HepG2 (cell line): ENCODE results near the gene NELFCD. TPM values are rescaled to one million over a fixed set of nuclear protein-coding genes. Genes with fewer than 3 reads are reported as not detected.

ENCODE experiments used
- DPF2 ChIP-seq: sonication (generic); formaldehyde crosslinking; IDR thresholded peaks from 2 replicates; pipeline ENCODE4 v1.4.0; 2020; ENCODE audit warnings: mild to moderate bottlenecking, low read depth, missing genetic modification reagents, borderline replicate concordance
- MYPOP ChIP-seq: sonication (generic); formaldehyde crosslinking; IDR thresholded peaks from 2 replicates; pipeline ENCODE4 v1.8.1; 2023; ENCODE audit warnings: mild to moderate bottlenecking, moderate library complexity, missing genetic modification reagents
- ONECUT2 ChIP-seq: sonication (generic); formaldehyde crosslinking; IDR thresholded peaks from 2 replicates; pipeline ENCODE4 v1.4.0; 2020; ENCODE audit warnings: missing genetic modification reagents
- RXRA ChIP-seq: sonication (generic); formaldehyde crosslinking; IDR thresholded peaks from 2 replicates; pipeline ENCODE4 v1.5.1; 2020; ENCODE audit warnings: missing genetic modification reagents
- SPEN ChIP-seq: sonication (generic); formaldehyde crosslinking; IDR thresholded peaks from 2 replicates; pipeline ENCODE4 v1.5.1; 2020; ENCODE audit warnings: low read depth, mild to moderate bottlenecking, missing genetic modification reagents
- TRAFD1 ChIP-seq: sonication (generic); formaldehyde crosslinking; IDR thresholded peaks from 2 replicates; pipeline ENCODE4 v1.5.1; 2020; ENCODE audit warnings: missing genetic modification reagents, mild to moderate bottlenecking, borderline replicate concordance
- ZNF10 ChIP-seq: sonication (generic); formaldehyde crosslinking; IDR thresholded peaks from 2 replicates; pipeline ENCODE4 v1.4.0; 2020; ENCODE audit warnings: mild to moderate bottlenecking, low read depth, missing genetic modification reagents, borderline replicate concordance
- ZNF281 ChIP-seq: sonication (generic); formaldehyde crosslinking; IDR thresholded peaks from 2 replicates; pipeline ENCODE4 v1.4.0; 2020; ENCODE audit warnings: missing genetic modification reagents, borderline replicate concordance
- ZNF318 ChIP-seq: sonication (generic); formaldehyde crosslinking; IDR thresholded peaks from 2 replicates; pipeline ENCODE4 v1.4.0; 2020; ENCODE audit warnings: mild to moderate bottlenecking, missing genetic modification reagents
- ZNF839 ChIP-seq: sonication (generic); formaldehyde crosslinking; IDR thresholded peaks from 2 replicates; pipeline ENCODE4 v1.4.0; 2020; ENCODE audit warnings: missing genetic modification reagents, mild to moderate bottlenecking, borderline replicate concordance
- polyA plus RNA-seq, 8 experiments: library from polyadenylated mRNA; depleted of rRNA in 3 of 8; stranded (reverse) in 7 of 8; unstranded in 1 of 8; fragments of >200 nt; fragmentation: Illumina TruSeq in 4 of 8; extraction: Trizol in 4 of 8; gene quantifications; 2 replicates each; pipeline versions ENCODE4 v1.2.1 to v1.2.3, GENCODE V29; 2011 to 2016; ENCODE audit warnings: low read depth in 4 of 8, missing spikeins in 1 of 8, mixed read lengths in 1 of 8; ENCODE audit not compliant: insufficient read depth in 1 of 8
- total RNA-seq, 5 experiments: library from RNA; depleted of rRNA; stranded (reverse); fragments of >200 nt; fragmentation: Illumina TruSeq; extraction: Trizol; gene quantifications; 2 replicates each; pipeline ENCODE4 v1.2.3, GENCODE V29; 2016; ENCODE audit warnings: low read depth in 1 of 5
- TF ChIP-seq, protein P1 (sequence below), 2 experiments: fragments of 450-650 bp in 1 of 2; sonication (generic) in 1 of 2; formaldehyde crosslinking; IDR thresholded peaks; 2 replicates each; pipeline versions ENCODE4 v1.5.0 to v1.8.0; 2020 to 2022; ENCODE audit warnings: mild to moderate bottlenecking in 1 of 2, missing genetic modification reagents in 1 of 2

NELFCD gene
- total and polyA plus RNA-seq, 2 of the 13 experiments (the other 11 are each of a cell fraction or from before 2014, with no cell fraction given) = 159 to 203 TPM

- TF ChIP-seq ZNF318 (no peak), ONECUT2 (CRISPR knock-in tag) (no peak), ZNF281 (CRISPR knock-in tag) (no peak), TRAFD1 (no peak), ZNF10 (CRISPR knock-in tag) (no peak), ZNF839 (CRISPR knock-in tag) (no peak), DPF2 (CRISPR knock-in tag) (0 out of 2 replicates have a peak, but pooled peaks have one; percentile 33), MYPOP (peak; percentile 52; the same call in 1 of the 2 replicates), SPEN (CRISPR knock-in tag) (peak; percentile 38), RXRA (CRISPR knock-in tag) (peak; percentile 78)
- TF ChIP-seq, protein P1, sequence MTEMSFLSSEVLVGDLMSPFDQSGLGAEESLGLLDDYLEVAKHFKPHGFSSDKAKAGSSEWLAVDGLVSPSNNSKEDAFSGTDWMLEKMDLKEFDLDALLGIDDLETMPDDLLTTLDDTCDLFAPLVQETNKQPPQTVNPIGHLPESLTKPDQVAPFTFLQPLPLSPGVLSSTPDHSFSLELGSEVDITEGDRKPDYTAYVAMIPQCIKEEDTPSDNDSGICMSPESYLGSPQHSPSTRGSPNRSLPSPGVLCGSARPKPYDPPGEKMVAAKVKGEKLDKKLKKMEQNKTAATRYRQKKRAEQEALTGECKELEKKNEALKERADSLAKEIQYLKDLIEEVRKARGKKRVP (CRISPR knock-in tag; IDR thresholded peaks at IDR 0.05) = no peak
These were observed 25.3 kb downstream of the NELFCD start (continued) for GRCh38 chr20:59006167-59006863.
